DND-41 (cell line): ENCODE results near the gene RNLS.

Experiments used
- ATAC-seq: fragments of 200-7000 bp; cut with Tn5 transposase; 3 replicates; pipeline ENCODE4 v1.9.1; 2021; ENCODE audit warnings: low read depth; ENCODE audit not compliant: insufficient read depth
- DNase-seq: peaks from one replicate; pipeline ENCODE4 v3.0.0-alpha.2; 2020
- H2AFZ ChIP-seq: 2 replicates; pipeline ENCODE4 v1.6.0; 2012; ENCODE audit warnings: low read depth, low read length
- H3K27ac ChIP-seq: 2 replicates; pipeline ENCODE4 v1.5.1; 2012; ENCODE audit warnings: low read length, inconsistent platforms
- H3K27me3 ChIP-seq: fragments of 200-600 bp; sonication (generic); 2 replicates; pipeline ENCODE4 v1.6.0; 2012; ENCODE audit warnings: low read length, mild to moderate bottlenecking, inconsistent platforms; ENCODE audit not compliant: insufficient read depth, poor library complexity
- H3K36me3 ChIP-seq: 2 replicates; pipeline ENCODE4 v1.5.1; 2012; ENCODE audit warnings: low read length, inconsistent platforms; ENCODE audit not compliant: insufficient read depth
- H3K4me1 ChIP-seq: 2 replicates; pipeline ENCODE4 v1.5.1; 2012; ENCODE audit warnings: mild to moderate bottlenecking, low read length; ENCODE audit not compliant: insufficient read depth
- H3K4me2 ChIP-seq: 2 replicates; pipeline ENCODE4 v1.6.0; 2012; ENCODE audit warnings: mild to moderate bottlenecking, moderate library complexity, low read length, inconsistent platforms; ENCODE audit not compliant: insufficient read depth
- H3K4me3 ChIP-seq, 2 experiments: fragments of 200-600 bp in 1 of 2; shearing (Covaris generic) in 1 of 2; 2 replicates each; pipeline ENCODE4 v1.5.1; 2012 to 2016; ENCODE audit warnings: inconsistent platforms in 2 of 2, low read length in 2 of 2, mild to moderate bottlenecking in 2 of 2, low read depth in 1 of 2, moderate library complexity in 1 of 2
- H3K79me2 ChIP-seq: 2 replicates; pipeline ENCODE4 v1.6.0; 2012; ENCODE audit warnings: low read length, inconsistent platforms; ENCODE audit not compliant: insufficient read depth
- H3K9ac ChIP-seq: 2 replicates; pipeline ENCODE4 v1.6.0; 2012; ENCODE audit warnings: low read depth, mild to moderate bottlenecking, inconsistent platforms, low read length, moderate library complexity
- H3K9me3 ChIP-seq: 2 replicates; pipeline ENCODE4 v1.5.1; 2012; ENCODE audit warnings: low read length, moderate library complexity, mild to moderate bottlenecking, inconsistent platforms; ENCODE audit not compliant: insufficient read depth, severe bottlenecking
- H4K20me1 ChIP-seq: 2 replicates; pipeline ENCODE4 v1.6.0; 2012; ENCODE audit warnings: low read length; ENCODE audit not compliant: insufficient read depth
- CTCF ChIP-seq: IDR thresholded peaks from 2 replicates; pipeline ENCODE4 v1.5.1; 2012; ENCODE audit warnings: borderline replicate concordance, low read length, moderate library complexity, mild to moderate bottlenecking; ENCODE audit not compliant: poor library complexity, severe bottlenecking; ENCODE audit errors: extremely low read depth
- EZH2 ChIP-seq: IDR thresholded peaks from 3 replicates; pipeline ENCODE4 v1.6.1; 2012; ENCODE audit warnings: borderline replicate concordance, low read depth, mild to moderate bottlenecking, moderate library complexity, low read length, inconsistent platforms; ENCODE audit not compliant: severe bottlenecking

The RNLS gene

GRCh38 chr10:88493691-88494483 lies 89.2 kb downstream of the RNLS start:
- ATAC-seq (no peak), DNase-seq (no peak)
- no peaks in the 10 kb centered on the region for H3K9me3 ChIP-seq
- no peak overlapping the region for H3K4me2 ChIP-seq
- H3K27me3 ChIP-seq, result no peaks in the 10 kb centered on the region
- H3K4me1 ChIP-seq, result peaks cover 20% of the 10 kb centered on the region
- no peaks in the 10 kb centered on the region for H3K79me2 ChIP-seq
- no peak overlapping the region for H3K9ac ChIP-seq
- TF ChIP-seq EZH2 (no peak), CTCF (no peak)
- H4K20me1 ChIP-seq, result no peaks in the 10 kb centered on the region
- H3K4me3 ChIP-seq, result no peak overlapping the region
- no peak overlapping the region for H2AFZ ChIP-seq
- no peak overlapping the region for H3K27ac ChIP-seq
- H3K36me3 ChIP-seq, result no peaks in the 10 kb centered on the region

GRCh38 chr10:88491314-88491713 lies 91.8 kb downstream of the RNLS start:
- Histone ChIP-seq H3K36me3 (no peaks in the 10 kb centered on the region), H3K4me3 (no peak overlapping the region), H3K9me3 (no peaks in the 10 kb centered on the region), H3K27me3 (no peaks in the 10 kb centered on the region), H3K79me2 (no peaks in the 10 kb centered on the region), H3K9ac (no peak overlapping the region), H3K27ac (peak overlapping the region; percentile 35; the same call in 1 of the 2 replicates), H3K4me2 (no peak overlapping the region), H4K20me1 (no peaks in the 10 kb centered on the region), H2AFZ (no peak overlapping the region), H3K4me1 (peaks cover 20% of the 10 kb centered on the region)
- TF ChIP-seq CTCF (no peak), EZH2 (no peak)
- ATAC-seq (no peak), DNase-seq (no peak)

- DNase-seq (peak; percentile 10), ATAC-seq (peak; percentile 81)
- no peak overlapping the region for H3K9ac ChIP-seq
- no peaks in the 10 kb centered on the region for H3K27me3 ChIP-seq
- H3K27ac ChIP-seq, result no peak overlapping the region
- TF ChIP-seq EZH2 (no peak), CTCF (no peak)
- peaks cover 20% of the 10 kb centered on the region for H3K4me1 ChIP-seq
- H3K79me2 ChIP-seq, result no peaks in the 10 kb centered on the region
- H3K36me3 ChIP-seq, result no peaks in the 10 kb centered on the region
- H4K20me1 ChIP-seq, result no peaks in the 10 kb centered on the region
- no peak overlapping the region for H3K4me2 ChIP-seq
- no peak overlapping the region for H2AFZ ChIP-seq
- no peak overlapping the region for H3K4me3 ChIP-seq
- H3K9me3 ChIP-seq, result no peaks in the 10 kb centered on the region
Observed at GRCh38 chr10:88490231-88490980, 92.7 kb downstream of the RNLS start.
